Stomach (tissue), 4 donors: Measurements from ENCODE around the gene PHLDB1.

Source experiments
- EP300 ChIP-seq: sonication (generic); formaldehyde crosslinking; IDR thresholded peaks from one replicate; pipeline ENCODE4 v1.6.1; 2017; ENCODE audit warnings: antibody characterized with exemption
- POLR2A ChIP-seq, 4 donors: fragments of 450-650 bp; IDR thresholded peaks; one replicate each; pipeline ENCODE4 v1.6.1; 2016; ENCODE audit warnings: antibody characterized with exemption in 4 of 4, control low read depth in 2 of 4, mild to moderate bottlenecking in 1 of 4, moderate library complexity in 1 of 4
- POLR2AphosphoS5 ChIP-seq, 3 donors: sonication (generic); formaldehyde crosslinking; IDR thresholded peaks; one replicate each; pipeline ENCODE4 v1.6.1; 2016; ENCODE audit warnings: antibody characterized with exemption in 3 of 3
- TF ChIP-seq, protein P1 (sequence below), 7 experiments: fragments of 450-650 bp in 4 of 7; fragments of 200-600 bp in 3 of 7; sonication (generic) in 3 of 7; IDR thresholded peaks; one replicate each; pipeline ENCODE4 v1.5.1; 2016 to 2019; ENCODE audit warnings: antibody characterized with exemption in 7 of 7, control low read depth in 2 of 7, mild to moderate bottlenecking in 1 of 7

GRCh38 chr11:118602331-118602730 lies 5.1 kb upstream of the PHLDB1 start:
- TF ChIP-seq, protein P1, sequence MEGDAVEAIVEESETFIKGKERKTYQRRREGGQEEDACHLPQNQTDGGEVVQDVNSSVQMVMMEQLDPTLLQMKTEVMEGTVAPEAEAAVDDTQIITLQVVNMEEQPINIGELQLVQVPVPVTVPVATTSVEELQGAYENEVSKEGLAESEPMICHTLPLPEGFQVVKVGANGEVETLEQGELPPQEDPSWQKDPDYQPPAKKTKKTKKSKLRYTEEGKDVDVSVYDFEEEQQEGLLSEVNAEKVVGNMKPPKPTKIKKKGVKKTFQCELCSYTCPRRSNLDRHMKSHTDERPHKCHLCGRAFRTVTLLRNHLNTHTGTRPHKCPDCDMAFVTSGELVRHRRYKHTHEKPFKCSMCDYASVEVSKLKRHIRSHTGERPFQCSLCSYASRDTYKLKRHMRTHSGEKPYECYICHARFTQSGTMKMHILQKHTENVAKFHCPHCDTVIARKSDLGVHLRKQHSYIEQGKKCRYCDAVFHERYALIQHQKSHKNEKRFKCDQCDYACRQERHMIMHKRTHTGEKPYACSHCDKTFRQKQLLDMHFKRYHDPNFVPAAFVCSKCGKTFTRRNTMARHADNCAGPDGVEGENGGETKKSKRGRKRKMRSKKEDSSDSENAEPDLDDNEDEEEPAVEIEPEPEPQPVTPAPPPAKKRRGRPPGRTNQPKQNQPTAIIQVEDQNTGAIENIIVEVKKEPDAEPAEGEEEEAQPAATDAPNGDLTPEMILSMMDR (IDR thresholded peaks at IDR 0.05) = no peak
- TF ChIP-seq POLR2A (IDR thresholded peaks at IDR 0.05) (no peak), EP300 (no peak), POLR2AphosphoS5 (IDR thresholded peaks at IDR 0.05) (no peak)
